ENCODE data around the gene SH3RF3. TPM values are rescaled to one million over a fixed set of nuclear protein-coding genes. Genes with fewer than 3 reads are reported as not detected.

Gene SH3RF3
- total and polyA plus RNA-seq, 2 donors (not counting 1 experiment from before 2014, with no cell fraction given), result 8.3 to 10.1 TPM

DNA sequence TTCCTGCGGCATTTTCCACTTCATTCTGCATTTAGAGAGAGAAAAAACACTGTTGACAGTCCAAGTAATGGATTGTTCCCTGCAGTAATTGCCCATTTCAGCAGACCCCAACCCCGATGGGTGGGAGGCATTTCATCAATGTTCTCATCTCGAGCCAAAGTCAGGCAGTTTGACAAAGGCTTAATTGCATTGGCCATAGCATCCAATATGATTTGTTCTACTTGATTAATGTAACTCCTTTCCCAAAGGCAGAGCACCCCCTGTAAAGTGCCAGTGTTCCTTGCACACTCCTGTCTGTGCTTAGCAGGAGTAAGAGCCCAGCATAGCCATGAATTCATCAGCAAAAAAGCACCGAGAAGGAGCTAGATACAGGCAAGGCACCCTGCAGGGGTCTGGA lies 310.4 kb downstream of the SH3RF3 start:
- no peaks in the 10 kb centered on the region for H3K27me3 ChIP-seq (ENCODE audit: control insufficient read depth, insufficient read depth, low read length)
- no peaks in the 10 kb centered on the region for H3K9me3 ChIP-seq (ENCODE audit: control insufficient read depth, insufficient read depth, low read depth, low read length)
- no peak overlapping the region for H2AFZ ChIP-seq (ENCODE audit: low read length)
- TF ChIP-seq, protein P1, sequence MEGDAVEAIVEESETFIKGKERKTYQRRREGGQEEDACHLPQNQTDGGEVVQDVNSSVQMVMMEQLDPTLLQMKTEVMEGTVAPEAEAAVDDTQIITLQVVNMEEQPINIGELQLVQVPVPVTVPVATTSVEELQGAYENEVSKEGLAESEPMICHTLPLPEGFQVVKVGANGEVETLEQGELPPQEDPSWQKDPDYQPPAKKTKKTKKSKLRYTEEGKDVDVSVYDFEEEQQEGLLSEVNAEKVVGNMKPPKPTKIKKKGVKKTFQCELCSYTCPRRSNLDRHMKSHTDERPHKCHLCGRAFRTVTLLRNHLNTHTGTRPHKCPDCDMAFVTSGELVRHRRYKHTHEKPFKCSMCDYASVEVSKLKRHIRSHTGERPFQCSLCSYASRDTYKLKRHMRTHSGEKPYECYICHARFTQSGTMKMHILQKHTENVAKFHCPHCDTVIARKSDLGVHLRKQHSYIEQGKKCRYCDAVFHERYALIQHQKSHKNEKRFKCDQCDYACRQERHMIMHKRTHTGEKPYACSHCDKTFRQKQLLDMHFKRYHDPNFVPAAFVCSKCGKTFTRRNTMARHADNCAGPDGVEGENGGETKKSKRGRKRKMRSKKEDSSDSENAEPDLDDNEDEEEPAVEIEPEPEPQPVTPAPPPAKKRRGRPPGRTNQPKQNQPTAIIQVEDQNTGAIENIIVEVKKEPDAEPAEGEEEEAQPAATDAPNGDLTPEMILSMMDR (conservative IDR thresholded peaks at IDR 0.05 in 1 of 2, IDR thresholded peaks at IDR 0.05 in 1 of 2; ENCODE audit: low read depth in 1 of 2, low read length in 2 of 2), result no peak
- no peak for TF ChIP-seq EZH2 (IDR thresholded peaks at IDR 0.05; ENCODE audit: low read length, missing control alignments)
- H3K79me2 ChIP-seq (ENCODE audit: control insufficient read depth, insufficient read depth, low read length), result no peaks in the 10 kb centered on the region
- H3K27ac ChIP-seq (ENCODE audit: insufficient read depth, low read length), result no peak overlapping the region
- peaks cover 22% of the 10 kb centered on the region for H3K4me1 ChIP-seq (ENCODE audit: control insufficient read depth, extremely low read depth, insufficient read depth, low read length)
- H3K4me3 ChIP-seq (replicated peaks in 1 of 4; ENCODE audit: control extremely low read depth in 1 of 4, insufficient read depth in 1 of 4, low read depth in 3 of 4, low read length in 4 of 4), result no peak overlapping the region
- no peak overlapping the region for H3K9ac ChIP-seq (ENCODE audit: insufficient read depth, low read length)
- peaks cover 9% of the 10 kb centered on the region for H3K36me3 ChIP-seq (ENCODE audit: control insufficient read depth, insufficient read depth, low read length)
- no peak overlapping the region for H3K4me2 ChIP-seq (ENCODE audit: extremely low read depth, insufficient read depth, low read length)
- no peaks in the 10 kb centered on the region for H4K20me1 ChIP-seq (ENCODE audit: control insufficient read depth, extremely low read depth, insufficient read depth, low read length)
- no peak for DNase-seq (ENCODE audit: low read depth in 2 of 2)

GRCh38 chr2:109439986-109440385 lies 311.0 kb downstream of the SH3RF3 start:
- H3K4me2 ChIP-seq (ENCODE audit: extremely low read depth, insufficient read depth, low read length), result no peak overlapping the region
- DNase-seq (ENCODE audit: low read depth in 2 of 2), result no peak
- no peak overlapping the region for H2AFZ ChIP-seq (ENCODE audit: low read length)
- no peak overlapping the region for H3K27ac ChIP-seq (ENCODE audit: insufficient read depth, low read length)
- no peaks in the 10 kb centered on the region for H4K20me1 ChIP-seq (ENCODE audit: control insufficient read depth, extremely low read depth, insufficient read depth, low read length)
- H3K79me2 ChIP-seq (ENCODE audit: control insufficient read depth, insufficient read depth, low read length), result no peaks in the 10 kb centered on the region
- H3K4me1 ChIP-seq (ENCODE audit: control insufficient read depth, extremely low read depth, insufficient read depth, low read length), result peaks cover 22% of the 10 kb centered on the region
- H3K36me3 ChIP-seq (ENCODE audit: control insufficient read depth, insufficient read depth, low read length), result peaks cover 9% of the 10 kb centered on the region
- H3K27me3 ChIP-seq (ENCODE audit: control insufficient read depth, insufficient read depth, low read length), result no peaks in the 10 kb centered on the region
- H3K9ac ChIP-seq (ENCODE audit: insufficient read depth, low read length), result no peak overlapping the region
- TF ChIP-seq, protein P1 (conservative IDR thresholded peaks at IDR 0.05 in 1 of 2, IDR thresholded peaks at IDR 0.05 in 1 of 2; ENCODE audit: low read depth in 1 of 2, low read length in 2 of 2), result no peak
- TF ChIP-seq EZH2 (IDR thresholded peaks at IDR 0.05; ENCODE audit: low read length, missing control alignments), result no peak
- H3K4me3 ChIP-seq (replicated peaks in 1 of 4; ENCODE audit: control extremely low read depth in 1 of 4, insufficient read depth in 1 of 4, low read depth in 3 of 4, low read length in 4 of 4), result no peak overlapping the region
- H3K9me3 ChIP-seq (ENCODE audit: control insufficient read depth, insufficient read depth, low read depth, low read length), result no peaks in the 10 kb centered on the region

- peaks cover 22% of the 10 kb centered on the region for H3K4me1 ChIP-seq (ENCODE audit: control insufficient read depth, extremely low read depth, insufficient read depth, low read length)
- H3K9ac ChIP-seq (ENCODE audit: insufficient read depth, low read length), result no peak overlapping the region
- no peaks in the 10 kb centered on the region for H3K79me2 ChIP-seq (ENCODE audit: control insufficient read depth, insufficient read depth, low read length)
- no peaks in the 10 kb centered on the region for H4K20me1 ChIP-seq (ENCODE audit: control insufficient read depth, extremely low read depth, insufficient read depth, low read length)
- no peak overlapping the region for H3K27ac ChIP-seq (ENCODE audit: insufficient read depth, low read length)
- TF ChIP-seq, protein P1 (conservative IDR thresholded peaks at IDR 0.05 in 1 of 2, IDR thresholded peaks at IDR 0.05 in 1 of 2; ENCODE audit: low read depth in 1 of 2, low read length in 2 of 2), result no peak
- no peak for TF ChIP-seq EZH2 (IDR thresholded peaks at IDR 0.05; ENCODE audit: low read length, missing control alignments)
- no peak overlapping the region for H3K4me3 ChIP-seq (replicated peaks in 1 of 4; ENCODE audit: control extremely low read depth in 1 of 4, insufficient read depth in 1 of 4, low read depth in 3 of 4, low read length in 4 of 4)
- H3K4me2 ChIP-seq (ENCODE audit: extremely low read depth, insufficient read depth, low read length), result no peak overlapping the region
- DNase-seq (ENCODE audit: low read depth in 2 of 2), result peak in 1 of 2 donors; percentile 51
- peaks cover 6% of the 10 kb centered on the region for H3K36me3 ChIP-seq (ENCODE audit: control insufficient read depth, insufficient read depth, low read length)
- H3K9me3 ChIP-seq (ENCODE audit: control insufficient read depth, insufficient read depth, low read depth, low read length), result no peaks in the 10 kb centered on the region
- no peaks in the 10 kb centered on the region for H3K27me3 ChIP-seq (ENCODE audit: control insufficient read depth, insufficient read depth, low read length)
- H2AFZ ChIP-seq (ENCODE audit: low read length), result no peak overlapping the region
These were observed 311.6 kb downstream of the SH3RF3 start for GRCh38 chr2:109440499-109441156.

Measured in fibroblast of lung (primary cell).